OCI-LY3 (cell line): Measurements from ENCODE around the gene SPEM2.
"Not testable (repeated sequence)": the region's sequence is repeated elsewhere in the genome, so short reads cannot be mapped to it uniquely, and the experiment has no call there.

Experiments
- H2AFZ ChIP-seq: fragments of 200-600, 300-600 bp; shearing (Covaris generic); 2 replicates; pipeline ENCODE4 v1.6.0; 2014; ENCODE audit warnings: antibody characterized with exemption, low read depth, low read length
- H3K27ac ChIP-seq: fragments of 200-600, 300-600 bp; sonication (generic); 2 replicates; pipeline ENCODE4 v1.5.1; 2014; ENCODE audit warnings: mild to moderate bottlenecking, low read length, moderate library complexity, mixed read lengths
- H3K27me3 ChIP-seq: fragments of 200-600, 300-600 bp; sonication (generic); 2 replicates; pipeline ENCODE4 v1.6.1; 2014; ENCODE audit warnings: low read depth, low read length, mixed read lengths
- H3K36me3 ChIP-seq: fragments of 200-600, 300-600 bp; sonication (generic); replicated peaks from 2 replicates; pipeline ENCODE3; 2014; ENCODE audit warnings: low read depth, low read length, mixed read lengths
- H3K4me1 ChIP-seq: fragments of 300-600, 200-600 bp; sonication (generic); 2 replicates; pipeline ENCODE4 v1.6.1; 2014; ENCODE audit warnings: low read length, mixed read lengths
- H3K4me2 ChIP-seq: fragments of 200-600, 300-600 bp; sonication (generic); 2 replicates; pipeline ENCODE4 v1.6.1; 2014; ENCODE audit warnings: low read length, mixed read lengths
- H3K4me3 ChIP-seq: fragments of 300-600, 200-600 bp; sonication (generic); 2 replicates; pipeline ENCODE4 v1.5.1; 2014; ENCODE audit warnings: antibody characterized with exemption, mild to moderate bottlenecking, low read length, moderate library complexity
- H3K79me2 ChIP-seq: fragments of 300-600, 200-600 bp; shearing (Covaris generic); 2 replicates; pipeline ENCODE4 v1.6.1; 2014; ENCODE audit warnings: mild to moderate bottlenecking, low read length, mixed read lengths
- H3K9ac ChIP-seq: fragments of 300-600, 200-600 bp; shearing (Covaris generic); 2 replicates; pipeline ENCODE4 v1.6.0; 2014; ENCODE audit warnings: mild to moderate bottlenecking, low read length, moderate library complexity
- H3K9me3 ChIP-seq: fragments of 200-600, 300-600 bp; shearing (Covaris generic); 2 replicates; pipeline ENCODE4 v1.6.1; 2014; ENCODE audit warnings: low read length, mixed read lengths; ENCODE audit not compliant: insufficient read depth
- H4K20me1 ChIP-seq: fragments of 200-600, 300-600 bp; sonication (generic); 2 replicates; pipeline ENCODE4 v1.6.1; 2016; ENCODE audit warnings: low read length, mixed read lengths; ENCODE audit not compliant: insufficient read depth
- EZH2phosphoT487 ChIP-seq: fragments of 200-600 bp; shearing (Covaris generic); IDR thresholded peaks from 2 replicates; pipeline ENCODE4 v1.6.1; 2018; ENCODE audit warnings: antibody characterized with exemption, mixed run types, low read depth
- TF ChIP-seq, protein P1 (sequence below): fragments of 200-600, 300-600 bp; sonication (generic); IDR thresholded peaks from 2 replicates; pipeline ENCODE4 v1.5.1; 2014; ENCODE audit warnings: antibody characterized with exemption, low read length, low read depth

SPEM2 gene

DNA sequence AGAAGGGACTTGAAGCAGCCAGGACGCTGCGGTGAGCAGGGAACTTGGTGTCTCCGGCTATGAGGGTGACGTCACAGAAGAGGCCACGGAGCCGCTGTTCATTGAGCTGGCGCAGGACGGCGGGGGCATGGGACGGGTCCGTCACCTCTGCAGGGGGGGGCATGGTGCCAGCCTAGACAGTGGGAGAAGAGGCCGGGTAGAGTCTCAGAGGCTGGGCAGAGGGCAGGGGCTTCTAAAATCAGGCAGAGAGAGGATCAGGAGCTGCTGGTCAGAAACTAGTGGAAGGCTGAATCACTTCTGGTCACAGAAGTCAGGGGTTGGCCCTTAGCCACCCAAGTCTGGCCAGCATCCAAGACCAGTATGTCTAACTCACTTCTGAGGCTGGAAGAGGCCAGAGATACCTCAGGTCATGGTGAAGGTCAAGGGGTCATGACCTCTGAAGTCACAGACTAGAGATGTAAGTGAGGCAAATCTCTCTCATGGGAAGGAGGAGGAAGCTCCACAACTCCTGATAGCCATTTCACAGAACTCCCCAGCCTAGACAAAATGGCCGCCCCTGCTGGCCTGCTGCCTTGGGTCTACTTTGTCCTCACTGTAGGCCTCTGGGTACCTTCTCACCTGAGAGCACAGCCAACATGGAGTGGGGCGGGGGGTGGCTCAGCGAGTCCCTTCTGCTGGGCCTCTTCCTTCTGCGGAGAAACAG lies 41.4 kb downstream of the SPEM2 start:
- Histone ChIP-seq H3K4me3 (no peak overlapping the region), H2AFZ (no peak overlapping the region), H3K4me1 (no peaks in the 10 kb centered on the region), H3K27ac (no peak overlapping the region), H3K27me3 (no peaks in the 10 kb centered on the region), H3K36me3 (no peaks in the 10 kb centered on the region), H3K9me3 (no peaks in the 10 kb centered on the region), H3K79me2 (no peaks in the 10 kb centered on the region), H3K4me2 (no peak overlapping the region), H4K20me1 (no peaks in the 10 kb centered on the region), H3K9ac (no peak overlapping the region)
- no peak for TF ChIP-seq EZH2phosphoT487
- TF ChIP-seq, protein P1, sequence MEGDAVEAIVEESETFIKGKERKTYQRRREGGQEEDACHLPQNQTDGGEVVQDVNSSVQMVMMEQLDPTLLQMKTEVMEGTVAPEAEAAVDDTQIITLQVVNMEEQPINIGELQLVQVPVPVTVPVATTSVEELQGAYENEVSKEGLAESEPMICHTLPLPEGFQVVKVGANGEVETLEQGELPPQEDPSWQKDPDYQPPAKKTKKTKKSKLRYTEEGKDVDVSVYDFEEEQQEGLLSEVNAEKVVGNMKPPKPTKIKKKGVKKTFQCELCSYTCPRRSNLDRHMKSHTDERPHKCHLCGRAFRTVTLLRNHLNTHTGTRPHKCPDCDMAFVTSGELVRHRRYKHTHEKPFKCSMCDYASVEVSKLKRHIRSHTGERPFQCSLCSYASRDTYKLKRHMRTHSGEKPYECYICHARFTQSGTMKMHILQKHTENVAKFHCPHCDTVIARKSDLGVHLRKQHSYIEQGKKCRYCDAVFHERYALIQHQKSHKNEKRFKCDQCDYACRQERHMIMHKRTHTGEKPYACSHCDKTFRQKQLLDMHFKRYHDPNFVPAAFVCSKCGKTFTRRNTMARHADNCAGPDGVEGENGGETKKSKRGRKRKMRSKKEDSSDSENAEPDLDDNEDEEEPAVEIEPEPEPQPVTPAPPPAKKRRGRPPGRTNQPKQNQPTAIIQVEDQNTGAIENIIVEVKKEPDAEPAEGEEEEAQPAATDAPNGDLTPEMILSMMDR = no peak

DNA sequence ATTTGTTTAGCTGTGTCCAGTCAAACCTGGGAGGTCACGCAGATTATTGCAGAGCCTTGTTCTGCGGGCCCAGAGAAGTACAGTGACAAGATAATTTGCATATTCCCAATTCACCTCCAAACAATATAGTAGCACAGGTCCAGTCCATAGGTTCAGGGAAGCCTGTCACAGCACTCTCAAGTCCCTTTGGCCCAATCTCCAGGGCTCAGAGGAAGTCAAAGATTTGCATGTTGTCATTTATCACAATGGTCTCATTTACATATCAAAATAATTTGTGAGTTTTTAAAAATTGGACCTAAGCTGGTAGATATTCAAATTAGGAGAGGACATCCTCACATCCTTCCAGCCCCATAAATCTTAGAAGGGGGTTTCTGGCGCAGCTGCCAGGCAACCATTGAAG lies 42.1 kb downstream of the SPEM2 start:
- Histone ChIP-seq H3K4me2 (no peak overlapping the region), H3K4me1 (no peaks in the 10 kb centered on the region), H3K4me3 (no peak overlapping the region), H3K27me3 (no peaks in the 10 kb centered on the region), H3K9me3 (no peaks in the 10 kb centered on the region), H3K9ac (no peak overlapping the region), H4K20me1 (no peaks in the 10 kb centered on the region), H3K36me3 (no peaks in the 10 kb centered on the region), H3K79me2 (no peaks in the 10 kb centered on the region), H3K27ac (no peak overlapping the region), H2AFZ (no peak overlapping the region)
- TF ChIP-seq, protein P1 = no peak
- no peak for TF ChIP-seq EZH2phosphoT487

GRCh38 chr17:7468290-7468689 lies 42.9 kb downstream of the SPEM2 start:
- no peak overlapping the region for H3K27ac ChIP-seq

GRCh38 chr17:7468804-7469389 lies 43.5 kb downstream of the SPEM2 start:
- no peaks in the 10 kb centered on the region for H3K9me3 ChIP-seq
- no peaks in the 10 kb centered on the region for H4K20me1 ChIP-seq
- no peaks in the 10 kb centered on the region for H3K27me3 ChIP-seq
- H3K36me3 ChIP-seq = no peaks in the 10 kb centered on the region
- TF ChIP-seq EZH2phosphoT487 = no peak
- TF ChIP-seq, protein P1 = no peak
- H3K4me3 ChIP-seq = no peak overlapping the region
- no peaks in the 10 kb centered on the region for H3K4me1 ChIP-seq
- no peak overlapping the region for H2AFZ ChIP-seq
- no peak overlapping the region for H3K9ac ChIP-seq
- H3K27ac ChIP-seq = no peak overlapping the region
- H3K79me2 ChIP-seq = no peaks in the 10 kb centered on the region
- no peak overlapping the region for H3K4me2 ChIP-seq

More at GRCh38 chr17:7468290-7468689, 42.9 kb downstream of the SPEM2 start:
- H3K4me3 ChIP-seq = no peak overlapping the region
- no peak overlapping the region for H2AFZ ChIP-seq
- TF ChIP-seq, protein P1 = no peak
- no peak for TF ChIP-seq EZH2phosphoT487
- no peaks in the 10 kb centered on the region for H4K20me1 ChIP-seq
- no peaks in the 10 kb centered on the region for H3K36me3 ChIP-seq
- no peaks in the 10 kb centered on the region for H3K27me3 ChIP-seq
- H3K4me1 ChIP-seq = no peaks in the 10 kb centered on the region
- H3K9me3 ChIP-seq = no peaks in the 10 kb centered on the region
- no peaks in the 10 kb centered on the region for H3K79me2 ChIP-seq
- no peak overlapping the region for H3K9ac ChIP-seq
- no peak overlapping the region for H3K4me2 ChIP-seq

DNA sequence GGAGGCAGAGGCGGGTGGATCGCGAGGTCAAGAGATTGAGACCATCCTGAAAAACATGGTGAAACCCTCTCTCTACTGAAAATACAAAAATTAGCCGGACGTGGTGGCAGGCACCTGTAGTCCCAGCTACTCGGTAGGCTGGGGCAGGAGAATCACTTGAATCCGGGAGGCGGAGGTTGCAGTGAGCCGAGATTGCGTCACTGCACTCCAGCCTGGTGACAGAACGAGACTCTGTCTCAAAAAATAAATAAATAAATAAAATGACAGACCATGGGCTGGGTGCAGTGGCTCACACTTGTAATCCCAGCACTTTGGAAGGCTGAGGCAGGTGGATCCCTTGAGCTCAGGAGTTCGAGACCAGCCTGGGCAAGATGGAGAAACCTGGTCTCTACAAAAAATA lies 44.4 kb downstream of the SPEM2 start:
- not testable (repeated sequence) for H3K9me3 ChIP-seq, H3K27ac ChIP-seq, H4K20me1 ChIP-seq, H3K79me2 ChIP-seq, H3K27me3 ChIP-seq, H2AFZ ChIP-seq, H3K36me3 ChIP-seq, H3K4me2 ChIP-seq, H3K9ac ChIP-seq, H3K4me1 ChIP-seq, H3K4me3 ChIP-seq

DNA sequence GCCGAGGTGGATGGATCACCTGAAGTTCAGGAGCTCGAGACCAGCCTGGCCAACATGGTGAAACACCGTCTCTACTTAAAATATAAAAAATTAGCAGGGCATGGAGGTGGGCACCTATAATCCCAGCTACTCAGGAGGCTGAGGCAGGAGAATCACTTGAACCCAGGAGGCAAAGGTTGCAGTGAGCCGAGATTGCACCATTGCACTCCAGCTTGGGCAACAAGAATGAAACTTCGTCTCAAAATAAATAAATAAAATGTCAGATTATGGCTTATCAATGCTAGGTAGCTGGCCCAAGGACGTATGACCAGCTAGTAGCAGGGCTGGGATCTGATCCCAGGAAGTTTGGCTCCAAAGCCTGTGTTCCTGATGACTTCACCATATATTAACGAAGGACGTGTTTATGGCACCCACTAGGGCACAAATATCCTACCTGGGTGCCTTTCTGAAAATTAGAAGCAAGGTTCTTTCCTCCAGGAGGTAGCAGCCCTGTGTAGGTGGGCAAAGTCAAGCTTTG lies 45.1 kb downstream of the SPEM2 start:
- H4K20me1 ChIP-seq, H3K27me3 ChIP-seq, H2AFZ ChIP-seq, H3K79me2 ChIP-seq, H3K27ac ChIP-seq, H3K4me3 ChIP-seq, H3K9me3 ChIP-seq, H3K9ac ChIP-seq, H3K4me2 ChIP-seq, H3K36me3 ChIP-seq, H3K4me1 ChIP-seq: not testable (repeated sequence)
